Measurements from ENCODE around the gene PCDHB11. TPM values are rescaled to one million over a fixed set of nuclear protein-coding genes. Genes with fewer than 3 reads are reported as not detected.
"Not testable (repeated sequence)": the region's sequence is repeated elsewhere in the genome, so short reads cannot be mapped to it uniquely, and the experiment has no call there.

The PCDHB11 gene
- polyA plus RNA-seq, 4 donors: 4.8 to 6.3 (median 5.1) TPM

DNA sequence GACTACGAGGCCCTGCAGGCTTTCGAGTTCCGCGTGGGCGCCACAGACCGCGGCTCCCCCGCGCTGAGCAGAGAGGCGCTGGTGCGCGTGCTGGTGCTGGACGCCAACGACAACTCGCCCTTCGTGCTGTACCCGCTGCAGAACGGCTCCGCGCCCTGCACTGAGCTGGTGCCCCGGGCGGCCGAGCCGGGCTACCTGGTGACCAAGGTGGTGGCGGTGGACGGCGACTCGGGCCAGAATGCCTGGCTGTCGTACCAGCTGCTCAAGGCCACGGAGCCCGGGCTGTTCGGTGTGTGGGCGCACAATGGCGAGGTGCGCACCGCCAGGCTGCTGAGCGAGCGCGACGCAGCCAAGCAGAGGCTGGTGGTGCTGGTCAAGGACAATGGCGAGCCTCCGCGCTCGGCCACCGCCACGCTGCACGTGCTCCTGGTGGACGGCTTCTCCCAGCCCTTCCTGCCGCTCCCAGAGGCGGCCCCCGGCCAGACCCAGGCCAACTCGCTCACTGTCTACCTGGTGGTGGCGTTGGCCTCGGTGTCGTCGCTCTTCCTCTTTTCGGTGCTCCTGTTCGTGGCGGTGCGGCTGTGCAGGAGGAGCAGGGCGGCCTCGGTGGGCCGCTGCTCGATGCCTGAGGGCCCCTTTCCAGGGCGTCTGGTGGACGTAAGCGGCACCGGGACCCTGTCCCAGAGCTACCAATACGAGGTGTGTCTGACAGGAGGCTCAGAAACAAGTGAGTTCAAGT, 15.1 kb upstream of the PCDHB11 start:
- DNase-seq (ENCODE audit: low read depth in 4 of 4, low spot score in 3 of 4): not testable (repeated sequence)

DNA sequence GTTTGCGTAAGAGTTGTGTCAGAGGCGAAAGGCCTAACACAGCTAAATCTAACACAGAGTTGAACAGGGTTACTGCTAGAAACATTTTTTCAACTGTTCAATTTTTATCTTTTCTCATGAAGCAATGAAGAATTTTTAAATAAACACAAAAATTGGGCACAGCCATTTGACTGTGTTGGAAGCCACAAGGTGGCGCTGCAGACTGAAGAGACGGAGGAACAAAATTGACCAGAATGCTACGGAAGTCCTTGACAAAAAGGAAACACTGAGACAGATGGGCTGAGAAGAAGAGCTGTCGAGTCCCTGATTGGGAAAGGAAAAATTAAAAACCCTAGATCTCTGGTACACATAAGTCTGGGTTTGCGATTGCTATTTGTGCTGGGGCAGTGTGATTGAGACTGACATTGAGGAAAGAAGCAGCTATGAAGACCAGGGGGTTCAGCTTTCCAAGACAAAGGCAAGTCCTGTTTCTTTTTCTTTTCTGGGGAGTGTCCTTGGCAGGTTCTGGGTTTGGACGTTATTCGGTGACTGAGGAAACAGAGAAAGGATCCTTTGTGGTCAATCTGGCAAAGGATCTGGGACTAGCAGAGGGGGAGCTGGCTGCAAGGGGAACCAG, 12.4 kb upstream of the PCDHB11 start, which contains the start of gene PCDHB9:
Gene PCDHB9, plus strand, starts transcription at position 265 of the 616 bp plus-strand sequence. Its CDS starts 158 bp downstream, at position 423.
- no peak for DNase-seq (ENCODE audit: low read depth in 4 of 4, low spot score in 3 of 4)

DNA sequence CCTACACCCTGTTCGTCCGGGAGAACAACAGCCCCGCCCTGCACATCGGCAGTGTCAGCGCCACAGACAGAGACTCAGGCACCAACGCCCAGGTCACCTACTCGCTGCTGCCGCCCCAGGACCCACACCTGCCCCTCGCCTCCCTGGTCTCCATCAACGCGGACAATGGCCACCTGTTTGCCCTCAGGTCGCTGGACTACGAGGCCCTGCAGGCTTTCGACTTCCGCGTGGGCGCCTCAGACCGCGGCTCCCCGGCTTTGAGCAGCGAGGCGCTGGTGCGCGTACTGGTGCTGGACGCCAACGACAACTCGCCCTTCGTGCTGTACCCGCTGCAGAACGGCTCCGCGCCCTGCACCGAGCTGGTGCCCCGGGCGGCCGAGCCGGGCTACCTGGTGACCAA, 10.7 kb upstream of the PCDHB11 start:
- DNase-seq (ENCODE audit: low read depth in 4 of 4, low spot score in 3 of 4): not testable (repeated sequence)

- not testable (repeated sequence) for DNase-seq (ENCODE audit: low read depth in 4 of 4, low spot score in 3 of 4)
Observed at GRCh38 chr5:141189131-141189530, 10.3 kb upstream of the PCDHB11 start.

GRCh38 chr5:141192110-141192725, 7.2 kb upstream of the PCDHB11 start, which contains the start of gene PCDHB10:
Gene PCDHB10, plus strand, starts transcription at chr5:141192353. Its CDS starts 200 bp downstream, at chr5:141192553.
- DNase-seq (ENCODE audit: low read depth in 4 of 4, low spot score in 3 of 4): no peak

DNA sequence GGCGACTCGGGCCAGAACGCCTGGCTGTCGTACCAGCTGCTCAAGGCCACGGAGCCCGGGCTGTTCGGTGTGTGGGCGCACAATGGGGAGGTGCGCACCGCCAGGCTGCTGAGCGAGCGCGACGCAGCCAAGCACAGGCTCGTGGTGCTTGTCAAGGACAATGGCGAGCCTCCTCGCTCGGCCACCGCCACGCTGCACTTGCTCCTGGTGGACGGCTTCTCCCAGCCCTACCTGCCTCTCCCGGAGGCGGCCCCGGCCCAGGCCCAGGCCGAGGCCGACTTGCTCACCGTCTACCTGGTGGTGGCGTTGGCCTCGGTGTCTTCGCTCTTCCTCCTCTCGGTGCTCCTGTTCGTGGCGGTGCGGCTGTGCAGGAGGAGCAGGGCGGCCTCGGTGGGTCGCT, 5.1 kb upstream of the PCDHB11 start:
- not testable (repeated sequence) for DNase-seq (ENCODE audit: low read depth in 4 of 4, low spot score in 3 of 4)

GRCh38 chr5:141196363-141196762, 3.1 kb upstream of the PCDHB11 start:
- DNase-seq (ENCODE audit: low read depth in 4 of 4, low spot score in 3 of 4): no peak

DNA sequence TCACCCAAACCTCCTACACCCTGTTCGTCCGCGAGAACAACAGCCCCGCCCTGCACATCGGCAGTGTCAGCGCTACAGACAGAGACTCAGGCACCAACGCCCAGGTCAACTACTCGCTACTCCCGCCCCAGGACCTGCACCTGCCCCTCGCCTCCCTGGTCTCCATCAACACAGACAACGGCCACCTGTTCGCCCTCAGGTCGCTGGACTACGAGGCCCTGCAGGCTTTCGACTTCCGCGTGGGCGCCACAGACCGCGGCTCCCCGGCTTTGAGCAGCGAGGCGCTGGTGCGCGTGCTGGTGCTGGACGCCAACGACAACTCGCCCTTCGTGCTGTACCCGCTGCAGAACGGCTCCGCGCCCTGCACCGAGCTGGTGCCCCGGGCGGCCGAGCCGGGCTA, 1.7 kb downstream of the PCDHB11 start:
- DNase-seq (ENCODE audit: low read depth in 4 of 4, low spot score in 3 of 4): not testable (repeated sequence)

DNA sequence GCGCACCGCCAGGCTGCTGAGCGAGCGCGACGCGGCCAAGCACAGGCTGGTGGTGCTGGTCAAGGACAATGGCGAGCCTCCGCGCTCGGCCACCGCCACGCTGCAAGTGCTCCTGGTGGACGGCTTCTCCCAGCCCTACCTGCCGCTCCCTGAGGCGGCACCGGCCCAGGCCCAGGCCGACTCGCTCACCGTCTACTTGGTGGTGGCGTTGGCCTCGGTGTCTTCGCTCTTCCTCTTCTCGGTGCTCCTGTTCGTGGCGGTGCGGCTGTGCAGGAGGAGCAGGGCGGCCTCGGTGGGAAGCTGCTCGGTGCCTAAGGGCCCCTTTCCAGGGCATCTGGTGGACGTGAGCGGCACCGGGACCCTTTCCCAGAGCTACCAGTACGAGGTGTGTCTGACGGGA, 2.2 kb downstream of the PCDHB11 start:
- not testable (repeated sequence) for DNase-seq (ENCODE audit: low read depth in 4 of 4, low spot score in 3 of 4)

- DNase-seq (ENCODE audit: low read depth in 4 of 4, low spot score in 3 of 4): no peak
Observed at GRCh38 chr5:141208478-141208877, 9.1 kb downstream of the PCDHB11 start, which contains the start of gene PCDHB12. Gene PCDHB12, plus strand, starts transcription at chr5:141208719. Its CDS starts 189 bp downstream, at chr5:141208908.

GRCh38 chr5:141210281-141210680, 10.9 kb downstream of the PCDHB11 start:
- not testable (repeated sequence) for DNase-seq (ENCODE audit: low read depth in 4 of 4, low spot score in 3 of 4)

DNA sequence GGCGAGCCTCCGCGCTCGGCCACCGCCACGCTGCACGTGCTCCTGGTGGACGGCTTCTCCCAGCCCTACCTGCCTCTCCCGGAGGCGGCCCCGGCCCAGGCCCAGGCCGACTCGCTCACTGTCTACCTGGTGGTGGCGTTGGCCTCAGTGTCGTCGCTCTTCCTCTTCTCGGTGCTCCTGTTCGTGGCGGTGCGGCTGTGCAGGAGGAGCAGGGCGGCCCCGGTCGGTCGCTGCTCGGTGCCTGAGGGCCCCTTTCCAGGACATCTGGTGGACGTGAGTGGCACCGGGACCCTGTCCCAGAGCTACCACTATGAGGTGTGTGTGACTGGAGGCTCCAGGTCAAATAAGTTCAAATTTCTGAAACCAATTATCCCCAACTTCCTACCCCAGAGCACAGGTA, 11.4 kb downstream of the PCDHB11 start:
- DNase-seq (ENCODE audit: low read depth in 4 of 4, low spot score in 3 of 4): not testable (repeated sequence)

DNA sequence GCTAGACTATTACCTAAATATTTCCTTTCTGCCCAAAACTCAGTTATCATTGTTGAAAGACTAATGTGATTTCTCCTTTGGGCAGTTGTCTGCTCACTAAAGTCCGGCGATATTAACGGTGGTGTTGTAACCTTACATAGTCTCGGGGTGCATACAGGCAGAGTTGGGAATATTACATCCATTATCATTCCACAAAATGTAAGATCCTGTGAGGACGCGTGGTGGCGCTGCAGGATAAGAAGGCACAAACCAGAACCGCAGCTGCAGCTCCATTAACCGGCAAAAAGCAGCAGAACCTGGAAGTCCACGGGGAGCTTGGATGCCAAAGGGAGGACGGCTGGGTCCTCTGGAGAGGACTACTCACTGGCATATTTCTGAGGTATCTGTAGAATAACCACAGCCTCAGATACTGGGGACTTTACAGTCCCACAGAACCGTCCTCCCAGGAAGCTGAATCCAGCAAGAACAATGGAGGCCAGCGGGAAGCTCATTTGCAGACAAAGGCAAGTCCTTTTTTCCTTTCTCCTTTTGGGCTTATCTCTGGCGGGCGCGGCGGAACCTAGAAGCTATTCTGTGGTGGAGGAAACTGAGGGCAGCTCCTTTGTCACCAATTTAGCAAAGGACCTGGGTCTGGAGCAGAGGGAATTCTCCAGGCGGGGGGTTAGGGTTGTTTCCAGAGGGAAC, 14.4 kb downstream of the PCDHB11 start, which contains the start of gene PCDHB13:
Gene PCDHB13, plus strand, starts transcription at position 264 of the 684 bp plus-strand sequence. Its CDS starts 205 bp downstream, at position 469.
- not testable (repeated sequence) for DNase-seq (ENCODE audit: low read depth in 4 of 4, low spot score in 3 of 4)

- not testable (repeated sequence) for DNase-seq (ENCODE audit: low read depth in 4 of 4, low spot score in 3 of 4)
Observed at GRCh38 chr5:141214583-141214982, 15.2 kb downstream of the PCDHB11 start.

DNA sequence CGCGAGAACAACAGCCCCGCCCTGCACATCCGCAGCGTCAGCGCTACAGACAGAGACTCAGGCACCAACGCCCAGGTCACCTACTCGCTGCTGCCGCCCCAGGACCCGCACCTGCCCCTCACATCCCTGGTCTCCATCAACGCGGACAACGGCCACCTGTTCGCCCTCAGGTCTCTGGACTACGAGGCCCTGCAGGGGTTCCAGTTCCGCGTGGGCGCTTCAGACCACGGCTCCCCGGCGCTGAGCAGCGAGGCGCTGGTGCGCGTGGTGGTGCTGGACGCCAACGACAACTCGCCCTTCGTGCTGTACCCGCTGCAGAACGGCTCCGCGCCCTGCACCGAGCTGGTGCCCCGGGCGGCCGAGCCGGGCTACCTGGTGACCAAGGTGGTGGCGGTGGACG, 16.1 kb downstream of the PCDHB11 start:
- not testable (repeated sequence) for DNase-seq (ENCODE audit: low read depth in 4 of 4, low spot score in 3 of 4)

- DNase-seq (ENCODE audit: low read depth in 4 of 4, low spot score in 3 of 4): not testable (repeated sequence)
Observed at GRCh38 chr5:141216035-141216434, 16.6 kb downstream of the PCDHB11 start.

DNA sequence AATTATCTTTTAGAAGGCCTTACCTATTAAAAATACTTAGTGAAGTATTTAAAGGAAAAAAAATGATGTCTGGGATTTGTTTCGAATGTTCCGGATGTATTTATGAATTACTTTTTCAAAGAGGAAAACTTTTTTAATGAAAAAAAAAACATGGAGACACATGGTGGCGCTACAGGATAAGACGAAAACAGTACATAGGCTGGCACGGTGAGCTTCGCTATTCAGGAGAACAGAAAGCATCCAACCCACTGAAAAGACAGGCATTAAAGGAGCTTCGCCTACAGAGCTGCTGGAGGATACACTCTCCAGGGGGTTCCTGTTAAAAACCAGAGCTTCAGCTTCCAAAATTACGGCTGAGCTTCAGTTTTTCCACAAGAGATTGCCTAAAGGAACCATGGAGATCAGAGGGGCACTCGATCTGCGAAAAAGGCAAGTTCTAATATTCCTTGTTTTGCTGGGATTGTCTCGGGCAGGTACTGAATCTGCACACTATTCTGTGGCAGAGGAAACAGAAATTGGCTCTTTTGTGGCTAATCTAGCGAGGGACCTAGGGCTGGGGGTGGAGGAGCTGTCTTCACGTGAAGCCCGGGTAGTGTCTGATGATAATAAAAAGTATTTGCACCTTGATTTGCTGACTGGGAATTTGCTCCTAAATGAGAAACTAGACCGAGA, 23.8 kb downstream of the PCDHB11 start, which contains the start of gene PCDHB14:
Gene PCDHB14, plus strand, starts transcription at position 232 of the 672 bp plus-strand sequence. Its CDS starts 163 bp downstream, at position 395.
- no peak for DNase-seq (ENCODE audit: low read depth in 4 of 4, low spot score in 3 of 4)

- DNase-seq (ENCODE audit: low read depth in 4 of 4, low spot score in 3 of 4): not testable (repeated sequence)
Observed at GRCh38 chr5:141224844-141225243, 25.4 kb downstream of the PCDHB11 start.

DNA sequence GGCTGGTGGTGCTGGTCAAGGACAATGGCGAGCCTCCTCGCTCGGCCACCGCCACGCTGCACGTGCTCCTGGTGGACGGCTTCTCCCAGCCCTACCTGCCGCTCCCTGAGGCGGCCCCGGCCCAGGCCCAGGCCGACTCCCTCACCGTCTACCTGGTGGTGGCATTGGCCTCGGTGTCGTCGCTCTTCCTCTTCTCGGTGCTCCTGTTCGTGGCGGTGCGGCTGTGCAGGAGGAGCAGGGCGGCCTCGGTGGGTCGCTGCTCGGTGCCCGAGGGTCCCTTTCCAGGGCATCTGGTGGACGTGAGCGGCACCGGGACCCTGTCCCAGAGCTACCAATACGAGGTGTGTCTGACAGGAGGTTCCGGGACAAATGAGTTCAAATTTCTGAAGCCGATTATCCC, 26.0 kb downstream of the PCDHB11 start:
- not testable (repeated sequence) for DNase-seq (ENCODE audit: low read depth in 4 of 4, low spot score in 3 of 4)
